Astrocyte of the spinal cord (primary cell): ENCODE data around the gene EMC8.

Experiments used
- DNase-seq: peaks from one replicate; pipeline ENCODE4 v3.0.0; 2011; ENCODE audit warnings: low read depth, low spot score
- H3K4me3 ChIP-seq: 2 replicates; pipeline ENCODE4 v1.5.1; 2011; ENCODE audit warnings: low read depth, mild to moderate bottlenecking, low read length, moderate library complexity
- CTCF ChIP-seq: IDR thresholded peaks from 2 replicates; pipeline ENCODE4 v1.5.1; 2012; ENCODE audit warnings: low read depth, mild to moderate bottlenecking, low read length, inconsistent platforms
- in situ Hi-C: cut with HindIII; loops from 2 replicates; pipeline ENCODE4 v1.10.0; 2017; ENCODE audit warnings: low sequenced_read_pairs

EMC8 gene

GRCh38 chr16:85835227-85835751 is 35.9 kb upstream of the EMC8 start:
- H3K4me3 ChIP-seq: no peak overlapping the region

GRCh38 chr16:85834741-85835140 is 35.4 kb upstream of the EMC8 start:
- in situ Hi-C loops: no loop called here
- no peak overlapping the region for H3K4me3 ChIP-seq
- no peak for DNase-seq
- TF ChIP-seq CTCF: no peak

More at GRCh38 chr16:85835227-85835751, 35.9 kb upstream of the EMC8 start:
- in situ Hi-C loops: no loop called here
- no peak for TF ChIP-seq CTCF
- no peak for DNase-seq

- in situ Hi-C loops: no loop called here
- TF ChIP-seq CTCF: no peak
- no peak overlapping the region for H3K4me3 ChIP-seq
- no peak for DNase-seq
Observed at GRCh38 chr16:85833219-85833920, 34.0 kb upstream of the EMC8 start.

GRCh38 chr16:85832570-85833218 is 33.4 kb upstream of the EMC8 start:
- in situ Hi-C loops: no loop called here
- no peak for TF ChIP-seq CTCF
- no peak overlapping the region for H3K4me3 ChIP-seq
- DNase-seq: no peak

- no peak for TF ChIP-seq CTCF
- H3K4me3 ChIP-seq: no peak overlapping the region
- in situ Hi-C loops: no loop called here
- DNase-seq: no peak
Observed at GRCh38 chr16:85830821-85831220, 31.5 kb upstream of the EMC8 start.

GRCh38 chr16:85829751-85830445 is 30.6 kb upstream of the EMC8 start:
- DNase-seq: no peak
- no peak overlapping the region for H3K4me3 ChIP-seq
- in situ Hi-C loops: no loop called here
- no peak for TF ChIP-seq CTCF
